Activated CD4-positive, alpha-beta memory T cell treated with anti-CD3 and anti-CD28 coated beads for 36 hours (primary cell): ENCODE measurements around the gene TRIM66. TPM values are rescaled to one million over a fixed set of nuclear protein-coding genes. Genes with fewer than 3 reads are reported as not detected.

Experiments used
- CTCF ChIA-PET: fragments of 350-600 bp; sonication (Branson Sonifier 250); formaldehyde crosslinking; loops from one replicate; lab custom pipeline; 2021; ENCODE audit warnings: antibody characterized with exemption, inconsistent platforms; lab: Charles Lee
- POLR2A ChIA-PET: fragments of 350-600 bp; sonication (Branson Sonifier 250); formaldehyde crosslinking; loops from one replicate; lab custom pipeline; 2021; ENCODE audit warnings: antibody characterized with exemption; lab: Charles Lee
- DNase-seq: peaks from one replicate; pipeline ENCODE4 v3.0.0-alpha.2; 2020
- H3K27ac Mint-ChIP-seq: one replicate; pipeline ENCODE4 v1.8.0; 2021; ENCODE audit warnings: mixed read lengths
- H3K27me3 Mint-ChIP-seq: one replicate; pipeline ENCODE4 v1.8.0; 2021; ENCODE audit warnings: mixed read lengths
- H3K36me3 Mint-ChIP-seq: one replicate; pipeline ENCODE4 v1.8.0; 2021; ENCODE audit warnings: mixed read lengths
- H3K4me1 Mint-ChIP-seq: one replicate; pipeline ENCODE4 v1.8.0; 2021; ENCODE audit warnings: low read depth, mixed read lengths
- H3K4me3 Mint-ChIP-seq: one replicate; pipeline ENCODE4 v1.8.0; 2021; ENCODE audit warnings: mild to moderate bottlenecking, mixed read lengths
- H3K9me3 Mint-ChIP-seq: one replicate; pipeline ENCODE4 v1.8.0; 2021; ENCODE audit warnings: mixed read lengths
- intact Hi-C: fragments of 100-400 bp; cut with micrococcal nuclease; formaldehyde crosslinking; loops from one replicate; pipeline ENCODE4 v1.15.1; 2023
- total RNA-seq, 2 experiments: library from RNA; stranded (reverse); gene quantifications; one replicate each; pipeline ENCODE4 v1.2.3, GENCODE V29; 2021

Gene TRIM66
- total RNA-seq, 2 experiments from 2014 or later: 18.3 to 24.2 TPM

- intact Hi-C loops: no loop called here
- Mint-ChIP-seq H3K9me3 (no peaks in the 10 kb centered on the region), H3K4me3 (no peak overlapping the region), H3K36me3 (no peaks in the 10 kb centered on the region), H3K27ac (no peak overlapping the region), H3K27me3 (peaks cover 17% of the 10 kb centered on the region), H3K4me1 (peaks cover 3% of the 10 kb centered on the region)
- DNase-seq: no peak
- ChIA-PET CTCF (no interaction called here), POLR2A (no interaction called here)
Observed at GRCh38 chr11:8608652-8609051, 73.8 kb downstream of the TRIM66 start.

- Mint-ChIP-seq H3K4me3 (no peak overlapping the region), H3K4me1 (peaks cover 3% of the 10 kb centered on the region), H3K27me3 (peaks cover 21% of the 10 kb centered on the region), H3K27ac (no peak overlapping the region), H3K9me3 (no peaks in the 10 kb centered on the region), H3K36me3 (no peaks in the 10 kb centered on the region)
- POLR2A ChIA-PET: no interaction called here
- intact Hi-C loops: no loop called here
- DNase-seq: no peak
- CTCF ChIA-PET: interaction anchor here (1.8 kb wide), 1 partner anchor 20 kb away, joined by 5 read pairs; no protein-coding TSS in a partner anchor
Observed at GRCh38 chr11:8605971-8606563, 76.4 kb downstream of the TRIM66 start.

GRCh38 chr11:8604078-8604723 is 78.3 kb downstream of the TRIM66 start:
- no peaks in the 10 kb centered on the region for H3K9me3 Mint-ChIP-seq
- CTCF ChIA-PET: interaction anchor here (1.6 to 1.8 kb wide), 2 partner anchors 13 to 22 kb away, joined by 3 to 5 read pairs; no protein-coding TSS in a partner anchor
- intact Hi-C loops: no loop called here
- peaks cover 21% of the 10 kb centered on the region for H3K27me3 Mint-ChIP-seq
- no peaks in the 10 kb centered on the region for H3K4me1 Mint-ChIP-seq
- POLR2A ChIA-PET: no interaction called here
- peak; percentile 63 for DNase-seq
- H3K27ac Mint-ChIP-seq: no peak overlapping the region
- H3K36me3 Mint-ChIP-seq: no peaks in the 10 kb centered on the region
- no peak overlapping the region for H3K4me3 Mint-ChIP-seq

GRCh38 chr11:8603696-8604077 is 78.8 kb downstream of the TRIM66 start:
- intact Hi-C loops: no loop called here
- Mint-ChIP-seq H3K4me3 (no peak overlapping the region), H3K4me1 (no peaks in the 10 kb centered on the region)

GRCh38 chr11:8601376-8602133 is 80.9 kb downstream of the TRIM66 start:
- CTCF ChIA-PET: no interaction called here
- Mint-ChIP-seq H3K36me3 (no peaks in the 10 kb centered on the region), H3K9me3 (no peaks in the 10 kb centered on the region), H3K27me3 (peaks cover 31% of the 10 kb centered on the region), H3K4me3 (no peak overlapping the region), H3K27ac (no peak overlapping the region), H3K4me1 (no peaks in the 10 kb centered on the region)
- POLR2A ChIA-PET: no interaction called here
- intact Hi-C loops: no loop called here
- no peak for DNase-seq

More at GRCh38 chr11:8603696-8604077, 78.8 kb downstream of the TRIM66 start:
- ChIA-PET CTCF (interaction anchor here (1.6 kb wide), 1 partner anchor 13 kb away, joined by 3 read pairs; no protein-coding TSS in a partner anchor), POLR2A (no interaction called here)
- Mint-ChIP-seq H3K36me3 (no peaks in the 10 kb centered on the region), H3K9me3 (no peaks in the 10 kb centered on the region), H3K27ac (no peak overlapping the region), H3K27me3 (peaks cover 21% of the 10 kb centered on the region)
- DNase-seq: no peak

- no peaks in the 10 kb centered on the region for H3K9me3 Mint-ChIP-seq
- intact Hi-C loops: loop anchor here (10.0 kb wide), 1 partner anchor 216 kb away; a partner anchor contains a TSS
- DNase-seq: no peak
- CTCF ChIA-PET: no interaction called here
- no peak overlapping the region for H3K4me3 Mint-ChIP-seq
- H3K27me3 Mint-ChIP-seq: peaks cover 32% of the 10 kb centered on the region
- H3K36me3 Mint-ChIP-seq: no peaks in the 10 kb centered on the region
- POLR2A ChIA-PET: no interaction called here
- no peak overlapping the region for H3K27ac Mint-ChIP-seq
- peaks cover 1% of the 10 kb centered on the region for H3K4me1 Mint-ChIP-seq
Observed at GRCh38 chr11:8598506-8598905, 84.0 kb downstream of the TRIM66 start.

GRCh38 chr11:8597182-8597581 is 85.3 kb downstream of the TRIM66 start:
- intact Hi-C loops: loop anchor here (10.0 kb wide), 1 partner anchor 218 kb away; a partner anchor contains a TSS
- peaks cover 40% of the 10 kb centered on the region for H3K27me3 Mint-ChIP-seq
- H3K9me3 Mint-ChIP-seq: no peaks in the 10 kb centered on the region
- ChIA-PET CTCF (no interaction called here), POLR2A (no interaction called here)
- H3K36me3 Mint-ChIP-seq: no peaks in the 10 kb centered on the region
- no peak for DNase-seq
- H3K27ac Mint-ChIP-seq: no peak overlapping the region
- peaks cover 3% of the 10 kb centered on the region for H3K4me1 Mint-ChIP-seq
- H3K4me3 Mint-ChIP-seq: no peak overlapping the region

- no peak overlapping the region for H3K27ac Mint-ChIP-seq
- ChIA-PET CTCF (no interaction called here), POLR2A (no interaction called here)
- H3K9me3 Mint-ChIP-seq: no peaks in the 10 kb centered on the region
- no peak overlapping the region for H3K4me3 Mint-ChIP-seq
- DNase-seq: no peak
- peaks cover 44% of the 10 kb centered on the region for H3K27me3 Mint-ChIP-seq
- H3K36me3 Mint-ChIP-seq: no peaks in the 10 kb centered on the region
- peaks cover 3% of the 10 kb centered on the region for H3K4me1 Mint-ChIP-seq
- intact Hi-C loops: loop anchor here (10.0 kb wide), 1 partner anchor 218 kb away; a partner anchor contains a TSS
Observed at GRCh38 chr11:8596504-8597046, 85.9 kb downstream of the TRIM66 start.

GRCh38 chr11:8593935-8594909 is 88.2 kb downstream of the TRIM66 start, which contains the start of gene STK33:
STK33 (minus strand) TSS chr11:8594228; CDS start chr11:8474905, 119,323 bp downstream.
- peak; percentile 55 for DNase-seq
- intact Hi-C loops: loop anchor here (10.0 kb wide), 1 partner anchor 221 kb away; a partner anchor contains a TSS
- Mint-ChIP-seq H3K36me3 (no peaks in the 10 kb centered on the region), H3K9me3 (no peaks in the 10 kb centered on the region), H3K27me3 (peaks cover 49% of the 10 kb centered on the region), H3K27ac (no peak within 1 kb of the TSS), H3K4me1 (peaks cover 3% of the 10 kb centered on the region), H3K4me3 (peak within 1 kb of the TSS; percentile 61)
- POLR2A ChIA-PET: no interaction called here
- CTCF ChIA-PET: interaction anchor here (1.3 kb wide), 1 partner anchor 365 kb away, joined by 4 read pairs; no protein-coding TSS in a partner anchor

GRCh38 chr11:8593455-8593854 is 89.0 kb downstream of the TRIM66 start:
- H3K4me3 Mint-ChIP-seq: peak overlapping the region; percentile 61
- peaks cover 53% of the 10 kb centered on the region for H3K27me3 Mint-ChIP-seq
- intact Hi-C loops: loop anchor here (10.0 kb wide), 1 partner anchor 221 kb away; a partner anchor contains a TSS
- H3K9me3 Mint-ChIP-seq: no peaks in the 10 kb centered on the region
- peaks cover 3% of the 10 kb centered on the region for H3K4me1 Mint-ChIP-seq
- H3K27ac Mint-ChIP-seq: no peak overlapping the region
- ChIA-PET CTCF (interaction anchor here (1.3 kb wide), 1 partner anchor 366 kb away, joined by 4 read pairs; no protein-coding TSS in a partner anchor), POLR2A (no interaction called here)
- H3K36me3 Mint-ChIP-seq: no peaks in the 10 kb centered on the region
- no peak for DNase-seq

- no peaks in the 10 kb centered on the region for H3K4me1 Mint-ChIP-seq
- intact Hi-C loops: no loop called here
- DNase-seq: no peak
- POLR2A ChIA-PET: no interaction called here
- H3K36me3 Mint-ChIP-seq: no peaks in the 10 kb centered on the region
- peaks cover 28% of the 10 kb centered on the region for H3K27me3 Mint-ChIP-seq
- H3K4me3 Mint-ChIP-seq: no peak overlapping the region
- CTCF ChIA-PET: no interaction called here
- no peak overlapping the region for H3K27ac Mint-ChIP-seq
- H3K9me3 Mint-ChIP-seq: no peaks in the 10 kb centered on the region
Observed at GRCh38 chr11:8587915-8588314, 94.5 kb downstream of the TRIM66 start.
